Measurements from ENCODE around the gene USP6NL.
"Not testable (repeated sequence)": the region's sequence is repeated elsewhere in the genome, so short reads cannot be mapped to it uniquely, and the experiment has no call there.

DNA sequence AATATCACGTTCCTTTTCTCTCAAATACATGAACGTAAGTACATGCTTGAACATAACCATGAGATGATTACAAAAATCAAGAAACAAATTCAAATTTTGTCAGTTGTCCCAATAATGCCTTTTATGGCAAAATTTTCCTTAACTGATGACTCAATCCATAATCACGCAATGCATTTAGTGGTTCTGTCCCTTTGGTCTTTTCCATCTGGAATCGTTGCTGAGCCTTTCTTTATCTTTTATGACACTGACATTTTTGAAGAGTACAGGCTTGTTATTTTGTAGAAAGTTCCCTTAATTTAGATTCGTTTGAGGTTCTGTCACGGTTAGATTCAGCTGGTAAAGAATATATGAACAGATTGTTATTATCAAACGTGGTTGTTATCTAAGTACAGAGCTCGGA lies 16.5 kb upstream of the USP6NL start:
- TF ChIP-seq KAT7 (CRISPR knock-in tag; IDR thresholded peaks at IDR 0.05; ENCODE audit: borderline replicate concordance); TEAD4 (CRISPR knock-in tag; IDR thresholded peaks at IDR 0.05); NFYB (CRISPR knock-in tag; conservative IDR thresholded peaks at IDR 0.05; ENCODE audit: low read depth); FOXK1 (CRISPR knock-in tag; IDR thresholded peaks at IDR 0.05); NR2C2 (CRISPR knock-in tag; IDR thresholded peaks at IDR 0.05); ESRRA (CRISPR knock-in tag; IDR thresholded peaks at IDR 0.05; ENCODE audit: borderline replicate concordance); SMAD4 (CRISPR knock-in tag; IDR thresholded peaks at IDR 0.05): not testable (repeated sequence)
- TF ChIP-seq, protein P1, sequence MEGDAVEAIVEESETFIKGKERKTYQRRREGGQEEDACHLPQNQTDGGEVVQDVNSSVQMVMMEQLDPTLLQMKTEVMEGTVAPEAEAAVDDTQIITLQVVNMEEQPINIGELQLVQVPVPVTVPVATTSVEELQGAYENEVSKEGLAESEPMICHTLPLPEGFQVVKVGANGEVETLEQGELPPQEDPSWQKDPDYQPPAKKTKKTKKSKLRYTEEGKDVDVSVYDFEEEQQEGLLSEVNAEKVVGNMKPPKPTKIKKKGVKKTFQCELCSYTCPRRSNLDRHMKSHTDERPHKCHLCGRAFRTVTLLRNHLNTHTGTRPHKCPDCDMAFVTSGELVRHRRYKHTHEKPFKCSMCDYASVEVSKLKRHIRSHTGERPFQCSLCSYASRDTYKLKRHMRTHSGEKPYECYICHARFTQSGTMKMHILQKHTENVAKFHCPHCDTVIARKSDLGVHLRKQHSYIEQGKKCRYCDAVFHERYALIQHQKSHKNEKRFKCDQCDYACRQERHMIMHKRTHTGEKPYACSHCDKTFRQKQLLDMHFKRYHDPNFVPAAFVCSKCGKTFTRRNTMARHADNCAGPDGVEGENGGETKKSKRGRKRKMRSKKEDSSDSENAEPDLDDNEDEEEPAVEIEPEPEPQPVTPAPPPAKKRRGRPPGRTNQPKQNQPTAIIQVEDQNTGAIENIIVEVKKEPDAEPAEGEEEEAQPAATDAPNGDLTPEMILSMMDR (IDR thresholded peaks at IDR 0.05), result not testable (repeated sequence)
- TF ChIP-seq, protein P2, sequence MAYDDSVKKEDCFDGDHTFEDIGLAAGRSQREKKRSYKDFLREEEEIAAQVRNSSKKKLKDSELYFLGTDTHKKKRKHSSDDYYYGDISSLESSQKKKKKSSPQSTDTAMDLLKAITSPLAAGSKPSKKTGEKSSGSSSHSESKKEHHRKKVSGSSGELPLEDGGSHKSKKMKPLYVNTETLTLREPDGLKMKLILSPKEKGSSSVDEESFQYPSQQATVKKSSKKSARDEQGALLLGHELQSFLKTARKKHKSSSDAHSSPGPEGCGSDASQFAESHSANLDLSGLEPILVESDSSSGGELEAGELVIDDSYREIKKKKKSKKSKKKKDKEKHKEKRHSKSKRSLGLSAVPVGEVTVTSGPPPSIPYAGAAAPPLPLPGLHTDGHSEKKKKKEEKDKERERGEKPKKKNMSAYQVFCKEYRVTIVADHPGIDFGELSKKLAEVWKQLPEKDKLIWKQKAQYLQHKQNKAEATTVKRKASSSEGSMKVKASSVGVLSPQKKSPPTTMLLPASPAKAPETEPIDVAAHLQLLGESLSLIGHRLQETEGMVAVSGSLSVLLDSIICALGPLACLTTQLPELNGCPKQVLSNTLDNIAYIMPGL (CRISPR knock-in tag; IDR thresholded peaks at IDR 0.05), result not testable (repeated sequence)
- TF ChIP-seq, protein P3, sequence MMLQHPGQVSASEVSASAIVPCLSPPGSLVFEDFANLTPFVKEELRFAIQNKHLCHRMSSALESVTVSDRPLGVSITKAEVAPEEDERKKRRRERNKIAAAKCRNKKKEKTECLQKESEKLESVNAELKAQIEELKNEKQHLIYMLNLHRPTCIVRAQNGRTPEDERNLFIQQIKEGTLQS (CRISPR knock-in tag; conservative IDR thresholded peaks at IDR 0.05), result not testable (repeated sequence)
- TF ChIP-seq, protein P4, sequence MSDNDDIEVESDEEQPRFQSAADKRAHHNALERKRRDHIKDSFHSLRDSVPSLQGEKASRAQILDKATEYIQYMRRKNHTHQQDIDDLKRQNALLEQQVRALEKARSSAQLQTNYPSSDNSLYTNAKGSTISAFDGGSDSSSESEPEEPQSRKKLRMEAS (CRISPR knock-in tag; IDR thresholded peaks at IDR 0.05), result not testable (repeated sequence)
